IPS-NIHi7 (cell line): ENCODE data around the gene FOXA1.
"Not testable (repeated sequence)": the region's sequence is repeated elsewhere in the genome, so short reads cannot be mapped to it uniquely, and the experiment has no call there.

Source experiments
- DNase-seq: peaks from one replicate; pipeline ENCODE4 v3.0.0; 2012; ENCODE audit warnings: mixed read lengths; ENCODE audit errors: extremely low spot score

Gene FOXA1

GRCh38 chr14:37558740-37559139 lies 36.3 kb downstream of the FOXA1 start:
- DNase-seq: no peak

GRCh38 chr14:37555596-37555995 lies 39.5 kb downstream of the FOXA1 start:
- not testable (repeated sequence) for DNase-seq

- DNase-seq: no peak
Measured at GRCh38 chr14:37553935-37554550, 41.0 kb downstream of the FOXA1 start.

- no peak for DNase-seq
Measured at GRCh38 chr14:37551119-37551518, 43.9 kb downstream of the FOXA1 start.

- DNase-seq: no peak
Measured at GRCh38 chr14:37550511-37550910, 44.5 kb downstream of the FOXA1 start.

- DNase-seq: peak; percentile 8
Measured at GRCh38 chr14:37546621-37547447, 48.2 kb downstream of the FOXA1 start.

GRCh38 chr14:37545174-37545573 lies 49.9 kb downstream of the FOXA1 start:
- DNase-seq: no peak

GRCh38 chr14:37544407-37544806 lies 50.6 kb downstream of the FOXA1 start:
- DNase-seq: no peak

GRCh38 chr14:37539992-37540391 lies 55.1 kb downstream of the FOXA1 start:
- no peak for DNase-seq
